GM12891 (cell line): Measurements from ENCODE around the gene DPM3.

ENCODE experiments used
- POLR2AphosphoS5 ChIP-seq: IDR thresholded peaks from 2 replicates; pipeline ENCODE4 v1.6.1; 2011; ENCODE audit warnings: low read depth, low read length, control low read depth
- POU2F2 ChIP-seq: IDR thresholded peaks from 2 replicates; pipeline ENCODE4 v1.6.1; 2011; ENCODE audit warnings: low read depth, mild to moderate bottlenecking, control low read depth, low read length, moderate library complexity

- TF ChIP-seq POU2F2 (no peak), POLR2AphosphoS5 (no peak)
These were observed 14.3 kb downstream of the DPM3 start for GRCh38 chr1:155125946-155126555.
